WTC11 (cell line): ENCODE results near the gene SKI. TPM values are rescaled to one million over a fixed set of nuclear protein-coding genes. Genes with fewer than 3 reads are reported as not detected.

Experiments used
- AFF4 ChIP-seq: sonication (generic); formaldehyde crosslinking; IDR thresholded peaks from 2 replicates; pipeline ENCODE4 v1.8.1; 2023; ENCODE audit warnings: mild to moderate bottlenecking, missing genetic modification reagents, borderline replicate concordance
- ATF3 ChIP-seq: sonication (generic); formaldehyde crosslinking; conservative IDR thresholded peaks from 2 replicates; pipeline ENCODE4 v1.8.1; 2022; ENCODE audit warnings: mild to moderate bottlenecking, missing genetic modification reagents
- CDX4 ChIP-seq: fragments of 250-450 bp; sonication (Bioruptor Pico); IDR thresholded peaks from 2 replicates; pipeline ENCODE4 v1.9.0; 2021; ENCODE audit warnings: moderate library complexity, mild to moderate bottlenecking, inconsistent platforms, borderline replicate concordance
- CREM ChIP-seq: sonication (generic); formaldehyde crosslinking; IDR thresholded peaks from 2 replicates; pipeline ENCODE4 v1.8.1; 2022; ENCODE audit warnings: mild to moderate bottlenecking, missing genetic modification reagents, moderate library complexity
- CTCF ChIP-seq: fragments of 200-600 bp; IDR thresholded peaks from 2 replicates; pipeline ENCODE4 v1.8.0; 2022; ENCODE audit warnings: antibody characterized with exemption
- E2F1 ChIP-seq: sonication (generic); formaldehyde crosslinking; IDR thresholded peaks from 2 replicates; pipeline ENCODE4 v1.8.0; 2022; ENCODE audit warnings: mild to moderate bottlenecking, missing genetic modification reagents
- FOXJ3 ChIP-seq: sonication (generic); formaldehyde crosslinking; IDR thresholded peaks from 2 replicates; pipeline ENCODE4 v1.9.0; 2021; ENCODE audit warnings: missing genetic modification reagents, mild to moderate bottlenecking, borderline replicate concordance
- HMGA2 ChIP-seq: fragments of 250-450 bp; sonication (Bioruptor Pico); IDR thresholded peaks from 2 replicates; pipeline ENCODE4 v1.4.0; 2021; ENCODE audit warnings: mild to moderate bottlenecking, moderate library complexity
- KAT7 ChIP-seq: sonication (generic); formaldehyde crosslinking; IDR thresholded peaks from 2 replicates; pipeline ENCODE4 v1.8.1; 2023; ENCODE audit warnings: missing genetic modification reagents, mild to moderate bottlenecking, borderline replicate concordance
- MAX ChIP-seq: sonication (generic); formaldehyde crosslinking; IDR thresholded peaks from 2 replicates; pipeline ENCODE4 v1.8.0; 2022; ENCODE audit warnings: mild to moderate bottlenecking, missing genetic modification reagents
- MLX ChIP-seq: sonication (generic); formaldehyde crosslinking; IDR thresholded peaks from 2 replicates; pipeline ENCODE4 v1.8.1; 2023; ENCODE audit warnings: mild to moderate bottlenecking, missing genetic modification reagents, moderate library complexity
- MYBL2 ChIP-seq: sonication (generic); formaldehyde crosslinking; IDR thresholded peaks from 2 replicates; pipeline ENCODE4 v1.8.1; 2023; ENCODE audit warnings: mild to moderate bottlenecking, moderate library complexity, missing genetic modification reagents
- NR3C1 ChIP-seq: sonication (generic); formaldehyde crosslinking; conservative IDR thresholded peaks from 2 replicates; pipeline ENCODE4 v1.8.1; 2023; ENCODE audit warnings: low read depth, mild to moderate bottlenecking, missing genetic modification reagents
- PREB ChIP-seq: sonication (generic); formaldehyde crosslinking; IDR thresholded peaks from 2 replicates; pipeline ENCODE4 v1.8.1; 2022; ENCODE audit warnings: mild to moderate bottlenecking, missing genetic modification reagents, moderate library complexity, borderline replicate concordance
- SP1 ChIP-seq: sonication (generic); formaldehyde crosslinking; conservative IDR thresholded peaks from 2 replicates; pipeline ENCODE4 v1.8.1; 2022; ENCODE audit warnings: missing genetic modification reagents
- TCF7 ChIP-seq: sonication (generic); formaldehyde crosslinking; IDR thresholded peaks from 2 replicates; pipeline ENCODE4 v1.8.0; 2022; ENCODE audit warnings: mild to moderate bottlenecking, low read depth, missing genetic modification reagents, moderate library complexity
- USF1 ChIP-seq: sonication (generic); formaldehyde crosslinking; IDR thresholded peaks from 2 replicates; pipeline ENCODE4 v1.8.0; 2022; ENCODE audit warnings: mild to moderate bottlenecking, missing genetic modification reagents
- USF2 ChIP-seq: sonication (generic); formaldehyde crosslinking; IDR thresholded peaks from 2 replicates; pipeline ENCODE4 v1.8.1; 2023; ENCODE audit warnings: mild to moderate bottlenecking, missing genetic modification reagents, moderate library complexity
- ZBTB43 ChIP-seq: sonication (generic); formaldehyde crosslinking; IDR thresholded peaks from 2 replicates; pipeline ENCODE4 v1.8.1; 2023; ENCODE audit warnings: mild to moderate bottlenecking, missing genetic modification reagents
- ZNF512 ChIP-seq: sonication (generic); formaldehyde crosslinking; IDR thresholded peaks from 2 replicates; pipeline ENCODE4 v1.8.1; 2022; ENCODE audit warnings: missing genetic modification reagents, borderline replicate concordance
- total RNA-seq: library from RNA; stranded (reverse); gene quantifications from 3 replicates; pipeline ENCODE4 v1.2.3, GENCODE V29; 2021

Gene SKI
- total RNA-seq, 1 experiment from 2014 or later, result 88.6 TPM

GRCh38 chr1:2204415-2205190 lies 23.5 kb upstream of the SKI start (continued):
- TF ChIP-seq MLX (CRISPR knock-in tag) (no peak), AFF4 (CRISPR knock-in tag) (no peak), ZBTB43 (CRISPR knock-in tag) (no peak), PREB (CRISPR knock-in tag) (no peak), USF1 (CRISPR knock-in tag) (peak; percentile 54), MYBL2 (CRISPR knock-in tag) (0 out of 2 replicates have a peak, but pooled peaks have one; percentile 47), KAT7 (CRISPR knock-in tag) (no peak), CDX4 (no peak), USF2 (CRISPR knock-in tag) (0 out of 2 replicates have a peak, but pooled peaks have one; percentile 33), CTCF (no peak), TCF7 (0 out of 2 replicates have a peak, but pooled peaks have one; percentile 46), CREM (CRISPR knock-in tag) (no peak), MAX (peak; percentile 52; the same call in 1 of the 2 replicates), ATF3 (no peak), ZNF512 (no peak), HMGA2 (CRISPR knock-in tag) (no peak), SP1 (CRISPR knock-in tag) (peak; percentile 62), E2F1 (CRISPR knock-in tag) (no peak), NR3C1 (CRISPR knock-in tag) (no peak), FOXJ3 (CRISPR knock-in tag) (no peak)
